GM20431 (cell line): ENCODE results near the gene SCML2.
"Not testable (repeated sequence)": the region's sequence is repeated elsewhere in the genome, so short reads cannot be mapped to it uniquely, and the experiment has no call there.

ENCODE experiments used
- in situ Hi-C: fragments of 300-500 bp; cut with MseI, MboI; formaldehyde crosslinking; loops from one replicate; pipeline ENCODE4 v1.15.0; 2020; ENCODE audit warnings: low sequenced_read_pairs; ENCODE audit not compliant: unreplicated experiment

The SCML2 gene

GRCh38 chrX:18354369-18355223 is at the start of gene SCML2:
TSS of gene SCML2 (minus strand) at chrX:18354688. CDS start at chrX:18334071, 20,617 bp downstream.
- in situ Hi-C loops, result no loop called here

GRCh38 chrX:18401848-18402213 is 47.3 kb upstream of the SCML2 start:
- in situ Hi-C loops, result no loop called here

- in situ Hi-C loops, result loop anchor here (25.0 kb wide), 2 partner anchors 493 to 943 kb away; partner anchors contain the start of gene PDHA1
Measured at GRCh38 chrX:18394477-18394876, 40.0 kb upstream of the SCML2 start.

GRCh38 chrX:18390941-18391538 is 36.6 kb upstream of the SCML2 start:
- in situ Hi-C loops, result loop anchor here (25.0 kb wide), 2 partner anchors 496 to 946 kb away; partner anchors contain the start of gene PDHA1

- in situ Hi-C loops, result loop anchor here (25.0 kb wide), 2 partner anchors 497 to 947 kb away; partner anchors contain the start of gene PDHA1
Measured at GRCh38 chrX:18389966-18390365, 35.5 kb upstream of the SCML2 start.

GRCh38 chrX:18377796-18378195 is 23.3 kb upstream of the SCML2 start:
- in situ Hi-C loops, result loop anchor here (25.0 kb wide), 2 partner anchors 510 to 960 kb away; partner anchors contain the start of gene PDHA1

- in situ Hi-C loops, result loop anchor here (25.0 kb wide), 2 partner anchors 512 to 962 kb away; partner anchors contain the start of gene PDHA1
Measured at GRCh38 chrX:18375131-18375805, 20.8 kb upstream of the SCML2 start.

GRCh38 chrX:18369096-18369495 is 14.6 kb upstream of the SCML2 start:
- in situ Hi-C loops, result not testable (repeated sequence)

GRCh38 chrX:18368402-18368801 is 13.9 kb upstream of the SCML2 start:
- in situ Hi-C loops, result no loop called here

GRCh38 chrX:18360867-18361266 is 6.4 kb upstream of the SCML2 start:
- in situ Hi-C loops, result no loop called here

GRCh38 chrX:18353931-18354368 is 538 bp downstream of the SCML2 start:
- in situ Hi-C loops, result no loop called here

GRCh38 chrX:18351784-18352183 is 2.7 kb downstream of the SCML2 start:
- in situ Hi-C loops, result no loop called here

- in situ Hi-C loops, result no loop called here
Measured at GRCh38 chrX:18348047-18348446, 6.4 kb downstream of the SCML2 start.

- in situ Hi-C loops, result no loop called here
Measured at GRCh38 chrX:18309401-18309800, 45.1 kb downstream of the SCML2 start.

GRCh38 chrX:18297251-18297650 is 57.2 kb downstream of the SCML2 start:
- in situ Hi-C loops, result no loop called here

GRCh38 chrX:18294893-18295292 is 59.6 kb downstream of the SCML2 start:
- in situ Hi-C loops, result no loop called here

GRCh38 chrX:18291006-18291545 is 63.4 kb downstream of the SCML2 start:
- in situ Hi-C loops, result no loop called here

- in situ Hi-C loops, result no loop called here
Measured at GRCh38 chrX:18290200-18290599, 64.3 kb downstream of the SCML2 start.

- in situ Hi-C loops, result no loop called here
Measured at GRCh38 chrX:18288716-18289115, 65.8 kb downstream of the SCML2 start.

GRCh38 chrX:18286322-18286831 is 68.1 kb downstream of the SCML2 start:
- in situ Hi-C loops, result no loop called here
